ENCODE data around the gene ANTXR1. TPM values are rescaled to one million over a fixed set of nuclear protein-coding genes. Genes with fewer than 3 reads are reported as not detected.
A peak's percentile ranks its signal among the peaks of the same experiment; 100 is the strongest.

Gene ANTXR1
- polyA plus RNA-seq, 1 experiment: 87.1 TPM

GRCh38 chr2:69242651-69243051 lies 229.7 kb downstream of the ANTXR1 start:
- ChIA-PET CTCF (interaction anchor here (1.1 to 1.5 kb wide), 5 partner anchors 9 to 82 kb away, joined by 3 to 11 read pairs (median 4); no protein-coding TSS in a partner anchor), POLR2A (interaction anchor here (0.7 to 1.0 kb wide), 2 partner anchors 42 to 227 kb away, joined by 3 to 4 read pairs; no protein-coding TSS in a partner anchor)
- no peak for TF ChIP-seq CTCF (IDR thresholded peaks at IDR 0.05; ENCODE audit: insufficient read depth, low read depth, low read length)
- Histone ChIP-seq H3K27me3 (ENCODE audit: control insufficient read depth, insufficient read depth, low read length) (no peaks in the 10 kb centered on the region), H3K4me3 (ENCODE audit: low read depth, low read length) (no peak overlapping the region), H3K36me3 (ENCODE audit: control insufficient read depth, insufficient read depth, low read length) (peaks cover 5% of the 10 kb centered on the region)
- peak; percentile 97 for DNase-seq (ENCODE audit: low read depth)

- Histone ChIP-seq H3K4me3 (ENCODE audit: low read depth, low read length) (no peak overlapping the region), H3K27me3 (ENCODE audit: control insufficient read depth, insufficient read depth, low read length) (no peaks in the 10 kb centered on the region), H3K36me3 (ENCODE audit: control insufficient read depth, insufficient read depth, low read length) (peaks cover 5% of the 10 kb centered on the region)
- ChIA-PET POLR2A (interaction anchor here (0.7 kb wide), 1 partner anchor 43 kb away, joined by 3 read pairs; no protein-coding TSS in a partner anchor), CTCF (interaction anchor here (1.1 to 1.4 kb wide), 2 partner anchors 8 to 229 kb away, joined by 3 to 6 read pairs; no protein-coding TSS in a partner anchor)
- DNase-seq (ENCODE audit: low read depth): no peak
- TF ChIP-seq CTCF (IDR thresholded peaks at IDR 0.05; ENCODE audit: insufficient read depth, low read depth, low read length): no peak
Observed at GRCh38 chr2:69243652-69244051, 230.7 kb downstream of the ANTXR1 start.

GRCh38 chr2:69244882-69245281 lies 231.9 kb downstream of the ANTXR1 start:
- H3K4me3 ChIP-seq (ENCODE audit: low read depth, low read length): no peak overlapping the region
- CTCF ChIA-PET: interaction anchor here (0.8 to 1.1 kb wide), 2 partner anchors 59 to 230 kb away, joined by 3 read pairs; no protein-coding TSS in a partner anchor
- no peak for TF ChIP-seq CTCF (IDR thresholded peaks at IDR 0.05; ENCODE audit: insufficient read depth, low read depth, low read length)

DNA sequence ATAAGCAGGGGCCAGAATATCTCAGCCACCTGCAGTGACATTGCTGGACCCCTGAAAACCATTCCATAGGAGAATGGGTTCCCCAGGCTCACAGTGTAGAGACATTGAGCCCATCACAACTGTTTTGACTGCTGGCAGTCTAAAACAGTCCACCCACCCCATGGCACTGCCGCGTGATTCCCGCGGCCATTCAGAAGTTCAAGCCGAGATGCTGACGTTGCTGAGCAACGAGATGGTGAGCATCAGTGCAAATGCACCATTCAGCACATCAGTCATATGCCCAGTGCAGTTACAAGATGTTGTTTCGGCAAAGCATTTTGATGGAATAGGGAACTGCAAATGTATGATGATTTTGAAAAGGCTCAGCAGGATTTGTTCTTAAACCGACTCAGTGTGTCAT lies 234.6 kb downstream of the ANTXR1 start:
- no peak for DNase-seq (ENCODE audit: low read depth)
- TF ChIP-seq CTCF (IDR thresholded peaks at IDR 0.05; ENCODE audit: insufficient read depth, low read depth, low read length): no peak
- ChIA-PET CTCF (no interaction called here), POLR2A (no interaction called here)
- Histone ChIP-seq H3K4me3 (ENCODE audit: low read depth, low read length) (no peak overlapping the region), H3K36me3 (ENCODE audit: control insufficient read depth, insufficient read depth, low read length) (peaks cover 5% of the 10 kb centered on the region), H3K27me3 (ENCODE audit: control insufficient read depth, insufficient read depth, low read length) (no peaks in the 10 kb centered on the region)

More at GRCh38 chr2:69244882-69245281, 231.9 kb downstream of the ANTXR1 start:
- H3K36me3 ChIP-seq (ENCODE audit: control insufficient read depth, insufficient read depth, low read length): peaks cover 5% of the 10 kb centered on the region
- DNase-seq (ENCODE audit: low read depth): no peak
- POLR2A ChIA-PET: no interaction called here
- H3K27me3 ChIP-seq (ENCODE audit: control insufficient read depth, insufficient read depth, low read length): no peaks in the 10 kb centered on the region

- H3K36me3 ChIP-seq (ENCODE audit: control insufficient read depth, insufficient read depth, low read length): peaks cover 5% of the 10 kb centered on the region
- no peaks in the 10 kb centered on the region for H3K27me3 ChIP-seq (ENCODE audit: control insufficient read depth, insufficient read depth, low read length)
- ChIA-PET POLR2A (no interaction called here), CTCF (no interaction called here)
- DNase-seq (ENCODE audit: low read depth): no peak
- no peak for TF ChIP-seq CTCF (IDR thresholded peaks at IDR 0.05; ENCODE audit: insufficient read depth, low read depth, low read length)
- no peak overlapping the region for H3K4me3 ChIP-seq (ENCODE audit: low read depth, low read length)
Observed at GRCh38 chr2:69248232-69248631, 235.3 kb downstream of the ANTXR1 start.

Measured in BJ (cell line).